NCI-H510A treated with DMSO at 0.1 percent for 48 hours (cell line): Measurements from ENCODE around the gene TNRC6C.

Experiments
- DNase-seq: peaks from one replicate; lab custom pipeline; 2025; lab: John Stamatoyannopoulos, UW

Gene TNRC6C

GRCh38 chr17:78140169-78141051, 181.9 kb downstream of the TNRC6C start:
- DNase-seq: no peak

DNA sequence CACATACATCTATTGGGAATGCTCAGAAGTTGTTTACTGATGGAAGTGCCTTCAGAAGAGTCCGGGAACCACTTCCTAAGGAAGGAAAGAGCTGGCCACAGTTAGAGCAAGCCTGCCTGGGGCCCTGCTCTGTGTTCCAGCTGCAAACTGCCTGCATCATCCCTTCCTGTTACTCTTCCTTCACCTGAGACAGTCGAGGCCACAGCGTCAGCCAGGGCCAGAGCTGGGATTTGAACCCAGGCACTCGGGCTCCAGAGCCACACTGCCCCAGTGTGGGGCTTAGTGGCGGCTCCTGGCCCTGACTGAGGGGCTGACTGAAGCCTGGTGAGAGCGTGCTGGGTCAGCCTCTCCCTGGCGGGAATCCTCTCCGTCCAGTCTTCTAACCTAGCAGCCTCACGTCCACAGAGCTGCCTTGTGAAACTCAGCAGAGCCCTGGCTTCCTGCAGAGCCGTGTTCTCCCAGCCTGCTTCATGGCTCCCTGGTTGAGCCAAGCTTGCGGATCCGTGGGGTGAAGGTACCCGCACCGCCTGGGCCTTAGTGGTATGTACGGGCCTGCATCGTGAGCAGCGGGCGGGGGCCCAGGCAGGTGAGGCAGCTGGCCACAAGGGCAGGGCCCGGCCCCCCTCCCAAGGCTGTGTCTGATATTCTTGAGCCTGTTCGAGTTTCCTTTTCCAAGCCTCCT, 183.1 kb downstream of the TNRC6C start:
- DNase-seq: no peak

- peak; percentile 50 for DNase-seq
Measured at GRCh38 chr17:78142119-78142861, 183.8 kb downstream of the TNRC6C start.

GRCh38 chr17:78143214-78144146, 185.0 kb downstream of the TNRC6C start:
- no peak for DNase-seq

DNA sequence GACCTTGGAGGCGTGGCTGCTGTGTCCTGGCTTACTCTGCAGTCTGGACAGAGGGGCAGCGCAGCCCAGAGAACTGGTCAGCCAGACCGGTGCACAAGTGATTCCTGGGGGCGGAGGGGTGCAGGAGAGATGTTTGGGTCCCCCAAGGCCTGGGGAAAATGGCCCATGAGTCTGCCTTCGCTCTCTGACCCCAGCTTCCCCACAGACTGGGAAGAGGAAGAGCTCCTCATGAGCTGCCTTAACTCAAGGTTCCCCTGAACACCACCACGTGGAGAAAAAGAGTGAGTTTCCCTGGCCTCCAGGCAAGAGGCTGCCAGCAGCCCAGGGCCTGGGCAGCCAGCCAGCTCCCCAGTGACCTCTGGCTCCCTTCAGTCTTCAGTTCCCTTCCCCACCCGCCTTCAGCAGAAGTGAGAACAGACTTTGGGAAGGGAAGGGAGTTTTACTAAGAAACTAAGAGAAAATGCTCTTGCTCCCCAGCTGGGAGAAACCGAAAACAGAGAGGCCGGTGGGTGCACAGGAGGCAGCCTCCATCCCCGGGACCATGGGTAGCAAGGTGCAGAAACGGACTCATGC, 185.7 kb downstream of the TNRC6C start:
- DNase-seq: no peak

DNA sequence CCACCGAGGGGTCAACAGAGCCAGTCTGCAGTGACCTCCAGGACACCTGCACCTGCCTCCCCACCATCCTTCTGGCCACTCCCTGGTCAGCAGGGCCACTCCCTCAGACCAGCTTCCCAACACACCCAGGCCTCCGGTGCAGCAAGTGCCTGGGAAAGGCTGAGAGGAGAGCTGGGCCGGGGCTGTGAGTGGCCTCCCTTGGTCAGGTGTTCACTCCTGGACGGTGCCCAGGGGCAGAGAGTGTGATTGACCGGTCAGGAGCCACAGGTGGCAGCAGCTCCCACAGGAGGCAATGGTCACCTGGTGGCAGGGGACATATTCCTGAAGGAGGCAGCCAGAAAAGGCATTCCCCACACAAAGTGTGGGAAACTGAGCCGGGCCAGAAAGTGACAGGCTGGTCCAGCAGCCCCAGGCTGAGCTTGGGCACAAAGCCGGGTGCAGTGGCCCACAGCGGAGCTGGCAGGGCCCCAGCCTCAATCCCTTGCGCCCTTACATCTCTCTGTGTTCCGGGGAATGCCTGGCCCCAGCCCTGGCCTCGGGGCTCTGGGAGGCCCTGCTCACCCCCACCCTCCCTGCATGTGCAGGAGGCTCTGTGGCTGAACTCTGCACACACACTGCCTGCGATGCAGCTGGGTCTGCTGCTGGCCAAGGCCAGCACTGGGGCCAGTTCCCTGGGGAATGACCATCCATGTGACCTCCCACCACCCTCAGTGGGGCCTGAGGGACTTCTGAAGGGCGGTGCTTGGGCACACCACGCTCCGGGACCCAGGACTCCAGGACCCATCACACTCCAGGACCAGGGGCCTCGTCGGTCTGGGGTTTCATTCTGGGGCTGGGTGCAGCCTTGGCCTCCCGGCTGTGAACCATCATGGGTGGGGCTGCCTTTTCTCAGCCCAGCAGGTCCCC, 186.5 kb downstream of the TNRC6C start:
- DNase-seq: no peak

DNA sequence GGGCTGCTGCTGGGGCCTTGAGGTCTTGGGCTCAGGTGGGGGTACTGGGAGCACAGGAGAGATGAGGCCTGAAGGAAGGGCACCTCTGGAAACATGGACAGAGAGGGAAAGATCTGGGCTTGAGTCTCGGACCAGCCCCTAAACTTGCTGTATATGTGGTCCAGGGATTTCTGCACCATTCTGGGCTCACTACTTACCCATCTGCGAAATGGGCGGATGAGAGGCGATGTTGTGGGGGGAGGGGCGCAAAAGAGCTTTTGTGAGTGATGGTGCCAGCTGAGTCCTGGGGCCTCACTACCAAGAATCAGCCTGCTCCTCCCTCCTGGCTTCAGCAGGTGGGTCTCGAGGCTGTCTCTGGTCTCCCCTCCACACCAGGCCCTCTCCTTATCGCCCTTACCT, 188.0 kb downstream of the TNRC6C start:
- DNase-seq: no peak

GRCh38 chr17:78146881-78147280, 188.4 kb downstream of the TNRC6C start:
- DNase-seq: no peak

- no peak for DNase-seq
Measured at GRCh38 chr17:78147315-78147998, 189.0 kb downstream of the TNRC6C start.

- no peak for DNase-seq
Measured at GRCh38 chr17:78148286-78149016, 189.9 kb downstream of the TNRC6C start.

GRCh38 chr17:78151514-78152008, 193.1 kb downstream of the TNRC6C start:
- DNase-seq: no peak

DNA sequence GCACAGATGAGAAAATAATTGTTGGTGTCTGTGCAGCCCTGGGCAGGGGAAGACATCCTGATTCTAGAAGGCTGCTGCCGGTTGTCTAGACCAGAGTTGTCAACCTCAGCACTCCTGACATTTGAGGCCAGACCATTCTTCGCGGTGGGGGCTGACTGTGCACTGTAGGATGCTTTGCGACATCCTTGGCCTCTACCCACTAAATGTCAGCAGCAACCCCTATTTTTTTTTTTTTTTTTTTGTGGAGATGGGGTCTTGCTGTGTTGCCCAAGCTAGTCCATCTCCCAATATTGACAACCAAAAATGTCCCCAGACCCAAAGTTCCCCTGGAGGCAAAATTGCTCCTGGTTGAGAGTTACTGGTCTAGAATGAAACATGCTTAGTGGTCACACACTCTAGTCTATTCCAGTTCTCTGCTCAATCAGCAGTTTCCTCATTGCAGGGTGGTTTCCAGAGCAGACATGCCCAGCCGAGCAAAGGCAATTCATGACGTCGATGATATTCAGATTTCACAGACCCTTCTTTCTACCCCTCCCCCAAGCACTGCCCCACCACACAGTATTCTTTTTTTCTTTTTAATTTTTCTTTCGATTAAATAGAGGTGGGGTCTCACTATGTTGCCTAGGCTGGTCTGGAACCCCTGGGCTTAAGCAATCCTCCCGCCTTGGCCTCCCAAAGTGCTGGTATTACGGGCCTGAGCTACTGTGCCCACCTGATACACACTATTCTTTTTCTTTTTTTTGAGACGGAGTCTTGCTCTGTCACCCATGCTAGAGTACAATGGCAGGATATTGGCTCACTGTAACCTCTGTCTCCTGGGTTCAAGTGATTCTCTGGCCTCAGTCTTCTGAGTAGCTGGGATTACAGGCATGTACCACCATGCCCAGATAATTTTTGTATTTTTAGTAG, 196.7 kb downstream of the TNRC6C start:
- no peak for DNase-seq
